DMS79 (cell line): ENCODE measurements around the gene MPP1.
A peak's percentile ranks its signal among the peaks of the same experiment; 100 is the strongest.

ENCODE experiments used
- DNase-seq: peaks from one replicate; lab custom pipeline; 2025; lab: John Stamatoyannopoulos, UW

Gene MPP1

DNA sequence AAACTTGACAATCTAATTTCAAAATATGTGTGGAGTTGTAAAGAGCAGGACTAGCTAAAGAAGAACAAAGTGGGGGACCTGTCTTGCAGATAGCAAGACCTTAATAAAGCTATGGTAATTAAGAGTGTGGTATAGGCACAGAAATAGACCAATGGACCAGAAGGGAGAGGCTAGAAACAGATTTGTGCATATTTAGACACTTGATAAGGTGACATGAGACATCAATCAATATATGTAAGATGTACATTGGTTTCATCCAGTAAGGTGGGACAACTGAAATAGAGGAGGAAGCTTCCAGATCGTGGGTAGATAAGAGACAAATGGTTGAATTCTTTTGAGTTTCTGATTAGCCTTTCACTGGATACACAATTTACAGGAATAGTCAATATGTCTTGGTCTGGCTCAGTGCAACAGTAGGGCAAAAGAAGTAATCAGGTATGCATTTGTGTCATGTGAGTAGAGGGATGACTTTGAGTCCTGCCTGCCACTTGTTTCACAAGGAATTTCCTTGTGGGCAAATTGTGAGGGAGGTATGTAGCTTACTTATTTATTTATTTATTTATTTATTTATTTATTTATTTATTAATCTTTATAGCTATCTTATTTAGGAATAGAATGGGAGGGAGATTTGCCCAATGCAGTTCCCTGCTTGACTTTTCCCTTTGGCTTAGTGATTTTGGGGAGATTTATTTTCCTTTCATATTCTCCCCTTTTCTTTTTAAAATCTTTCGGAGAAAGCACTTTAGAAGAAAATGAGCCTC is 7.2 kb upstream of the MPP1 start:
- no peak for DNase-seq

GRCh38 chrX:154809939-154810665 is 4.8 kb upstream of the MPP1 start:
- DNase-seq, result no peak

DNA sequence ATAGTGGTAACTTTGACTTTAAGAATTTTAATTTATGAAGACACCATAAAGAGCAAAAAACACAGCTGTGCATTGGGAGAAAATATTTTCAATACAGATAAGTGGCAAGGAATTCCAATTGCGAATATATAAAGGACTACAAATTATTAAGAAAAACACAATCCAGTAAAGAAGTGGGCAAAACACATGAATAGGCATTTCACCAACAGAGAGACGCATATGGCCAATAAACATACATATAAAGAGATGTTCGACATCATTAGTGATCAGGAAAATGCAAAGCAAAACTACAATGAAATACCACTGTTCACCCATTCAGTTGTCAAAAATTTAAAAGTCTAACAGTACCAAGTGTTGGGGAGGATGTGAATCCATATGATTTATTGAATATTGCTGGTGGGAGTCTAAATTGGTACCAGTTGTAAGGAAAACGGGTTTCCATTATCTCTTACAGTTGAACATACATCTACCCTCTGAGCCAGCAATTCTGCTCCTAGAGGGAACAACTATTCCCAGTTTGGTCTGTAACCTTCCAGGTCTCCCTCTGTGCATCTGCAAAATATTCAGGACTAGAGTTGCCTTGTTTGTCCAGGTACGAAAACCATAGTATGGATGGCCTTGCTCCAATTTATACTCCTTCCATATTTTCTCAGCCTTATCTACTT is 1.7 kb upstream of the MPP1 start:
- no peak for DNase-seq

- no peak for DNase-seq
Measured at GRCh38 chrX:154805696-154806091, 409 bp upstream of the MPP1 start.

GRCh38 chrX:154804261-154804956 is 876 bp downstream of the MPP1 start:
- DNase-seq, result no peak

- DNase-seq, result no peak
Measured at GRCh38 chrX:154802947-154803346, 2.3 kb downstream of the MPP1 start.

DNA sequence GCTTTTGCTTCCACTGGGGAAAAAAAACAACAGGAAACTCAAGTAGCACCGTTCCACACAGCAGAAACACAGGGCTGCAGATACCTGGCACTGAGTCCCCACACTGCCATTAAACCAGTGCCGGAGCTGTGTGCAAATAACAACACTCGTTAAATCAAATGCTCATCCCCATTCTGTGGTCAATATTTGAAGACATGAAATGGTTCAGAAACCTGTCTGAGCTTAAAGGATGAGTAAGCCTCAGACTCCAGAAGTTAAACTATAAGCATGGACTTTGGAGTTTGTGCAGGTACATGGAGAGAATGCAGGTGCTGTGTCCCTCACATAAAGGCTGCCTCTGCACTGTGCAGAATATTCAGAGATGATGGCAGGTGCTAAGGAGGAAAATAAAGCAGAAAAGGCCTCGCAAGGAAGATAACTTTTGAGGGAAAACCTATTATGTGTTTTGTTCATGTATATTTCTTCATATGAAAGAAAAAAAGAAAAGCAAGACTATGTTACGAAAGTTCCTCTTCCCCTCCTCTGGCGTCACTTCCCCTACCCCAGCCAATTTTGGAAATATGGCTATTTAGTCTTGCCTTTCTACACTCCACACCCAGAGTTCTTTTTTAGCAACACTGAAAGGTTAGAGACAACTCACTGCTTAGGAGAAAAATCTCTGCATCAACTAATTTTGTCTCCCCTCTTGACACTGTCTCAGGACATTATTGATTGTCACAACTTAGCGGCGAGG is 4.6 kb downstream of the MPP1 start:
- no peak for DNase-seq

DNA sequence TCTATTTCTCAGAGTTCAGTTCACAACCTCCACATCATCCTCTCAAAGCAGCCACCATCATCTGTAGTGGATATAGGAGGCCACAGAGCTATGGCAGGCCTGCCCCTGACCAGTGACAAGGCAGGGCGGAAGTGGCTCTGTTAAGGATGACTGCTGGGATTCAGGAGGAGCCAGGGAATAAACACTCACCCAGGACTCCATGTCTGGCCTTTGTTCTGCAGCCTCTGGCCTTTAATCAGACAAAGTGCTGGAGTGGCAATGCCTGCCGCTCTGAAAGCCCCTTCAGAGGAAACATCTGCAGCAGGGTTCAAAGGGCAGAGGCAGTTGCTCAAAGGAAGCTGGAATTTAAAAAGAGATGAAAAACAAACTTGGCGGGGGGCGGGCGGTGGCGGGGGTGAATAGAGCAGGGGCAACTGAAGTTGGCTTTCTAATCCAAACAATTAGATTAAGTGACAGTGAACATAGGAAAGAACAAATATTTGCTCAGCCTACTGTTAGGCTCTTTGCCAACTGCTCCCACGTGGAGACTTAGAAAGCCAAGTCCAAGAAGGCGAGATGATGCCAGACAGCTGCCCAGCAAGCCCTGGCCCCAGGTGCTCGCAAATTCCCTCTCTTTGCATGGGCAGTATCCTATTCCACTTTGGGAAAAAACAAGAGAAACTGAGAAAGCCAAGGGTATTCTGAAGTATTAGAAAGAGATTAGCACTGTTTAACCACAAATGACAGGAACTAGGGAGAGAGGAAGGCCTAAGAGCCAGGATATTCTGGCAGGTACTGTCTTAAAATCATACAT is 5.5 kb downstream of the MPP1 start:
- DNase-seq, result peak; percentile 83

- no peak for DNase-seq
Measured at GRCh38 chrX:154797006-154797405, 8.3 kb downstream of the MPP1 start.

- no peak for DNase-seq
Measured at GRCh38 chrX:154795016-154795415, 10.3 kb downstream of the MPP1 start.

DNA sequence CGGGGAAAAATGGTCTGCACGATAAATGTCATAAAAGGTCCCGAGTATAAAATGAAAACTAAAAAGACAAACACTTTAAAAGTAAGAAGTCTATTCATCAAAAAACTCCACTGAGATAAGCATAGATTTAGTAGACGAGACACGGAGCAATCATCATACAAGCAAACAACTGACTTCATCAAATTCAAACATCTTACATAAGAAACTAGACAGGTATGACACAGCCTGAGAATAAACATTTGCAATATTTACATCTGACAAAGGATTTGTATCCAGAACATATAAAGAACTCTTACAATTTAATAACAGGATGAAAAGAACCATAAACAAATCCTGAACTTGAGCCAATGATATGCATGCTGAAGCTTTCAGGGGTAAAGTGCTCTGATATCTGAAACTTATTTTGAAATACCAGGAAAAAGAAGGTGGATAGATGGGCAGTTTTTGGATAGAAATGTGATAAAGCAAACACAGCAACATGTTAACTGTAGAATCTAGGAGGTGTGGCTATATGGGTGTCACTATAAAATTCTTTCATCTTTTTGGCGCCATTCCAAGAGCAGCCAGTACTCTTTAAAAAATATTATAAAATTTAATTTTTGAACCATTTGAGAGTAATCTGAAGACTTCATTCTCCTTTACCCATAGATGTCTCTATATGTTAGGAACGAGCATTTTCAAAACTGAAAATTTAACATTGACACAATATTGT is 12.0 kb downstream of the MPP1 start:
- DNase-seq, result no peak

DNA sequence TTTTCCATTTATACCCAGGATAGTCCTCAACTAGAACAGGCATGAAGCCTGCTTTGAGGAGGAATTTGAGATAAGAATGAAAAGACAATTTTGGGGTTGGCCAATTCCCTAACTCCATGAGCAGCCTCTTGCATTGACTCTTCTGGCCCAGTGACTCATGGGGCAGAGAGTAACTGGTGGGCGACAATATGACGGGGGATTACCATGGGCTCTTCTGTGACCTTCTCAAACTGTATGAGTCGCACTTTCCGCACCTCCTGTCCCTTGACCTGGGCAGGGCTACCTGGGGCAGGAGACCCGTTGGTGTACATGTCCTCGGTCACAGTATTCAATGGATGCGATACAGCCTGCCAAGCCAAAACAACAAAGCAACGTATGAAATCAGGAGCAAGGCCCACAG is 13.3 kb downstream of the MPP1 start:
- no peak for DNase-seq

GRCh38 chrX:154791467-154791866 is 13.8 kb downstream of the MPP1 start:
- DNase-seq, result no peak

DNA sequence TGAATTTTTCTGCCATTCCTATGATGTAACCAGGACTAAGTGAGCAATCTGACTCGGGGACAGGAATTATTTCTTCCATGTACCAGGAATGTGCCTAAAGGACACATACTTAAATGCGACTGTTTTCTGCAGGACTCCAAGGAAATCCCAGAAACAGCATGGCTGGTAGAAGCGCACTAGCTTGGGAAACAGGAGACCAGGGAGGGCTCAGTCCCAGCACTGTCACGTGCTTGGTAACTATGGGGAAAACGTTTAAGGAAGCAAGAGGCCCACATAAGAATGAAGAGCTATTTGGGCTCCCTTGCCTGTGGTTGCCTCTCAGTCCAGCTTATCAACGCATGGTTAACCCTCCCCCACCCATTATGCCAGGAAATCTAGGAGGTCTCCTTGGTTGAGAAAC is 19.6 kb downstream of the MPP1 start:
- DNase-seq, result no peak

DNA sequence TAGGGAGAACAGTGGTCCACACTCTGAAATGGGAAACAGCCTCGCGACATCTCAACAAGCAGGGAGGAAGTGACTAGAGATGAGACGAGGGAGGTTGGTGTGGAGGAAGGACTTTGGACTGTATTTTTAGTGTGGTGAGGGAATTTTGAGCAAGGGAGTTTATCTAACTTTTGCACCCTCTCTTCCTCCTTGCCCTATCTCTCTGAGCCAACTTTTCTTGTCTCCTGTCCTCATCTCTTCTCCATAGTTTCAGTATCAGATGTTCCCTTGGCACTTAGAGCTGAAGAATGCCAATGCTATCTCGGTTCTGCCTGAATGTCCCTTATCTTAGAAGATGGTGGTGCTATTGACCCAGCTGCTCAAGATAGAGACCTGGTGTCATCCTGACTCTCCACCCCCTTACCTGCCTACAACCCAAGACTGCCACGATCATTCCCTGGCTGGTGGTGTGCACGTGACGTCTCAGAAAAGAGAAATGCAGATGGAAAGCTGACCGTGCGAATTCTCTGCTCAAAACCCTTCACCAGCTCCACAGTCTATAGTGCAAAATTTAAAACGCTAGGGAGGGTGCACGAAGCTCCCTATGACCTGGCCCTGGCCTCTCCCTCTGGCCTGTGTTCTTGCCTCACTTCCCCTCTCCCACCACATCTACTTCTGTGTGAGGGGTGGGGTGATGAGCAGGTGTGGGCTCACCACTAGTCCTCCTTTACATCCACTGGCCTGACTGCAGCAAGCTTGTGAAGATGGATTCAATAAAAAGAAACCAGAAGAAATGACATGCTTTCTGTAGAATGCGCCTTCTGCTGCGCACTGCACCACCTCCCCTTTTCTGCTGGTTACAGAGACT is 20.9 kb downstream of the MPP1 start:
- DNase-seq, result no peak

DNA sequence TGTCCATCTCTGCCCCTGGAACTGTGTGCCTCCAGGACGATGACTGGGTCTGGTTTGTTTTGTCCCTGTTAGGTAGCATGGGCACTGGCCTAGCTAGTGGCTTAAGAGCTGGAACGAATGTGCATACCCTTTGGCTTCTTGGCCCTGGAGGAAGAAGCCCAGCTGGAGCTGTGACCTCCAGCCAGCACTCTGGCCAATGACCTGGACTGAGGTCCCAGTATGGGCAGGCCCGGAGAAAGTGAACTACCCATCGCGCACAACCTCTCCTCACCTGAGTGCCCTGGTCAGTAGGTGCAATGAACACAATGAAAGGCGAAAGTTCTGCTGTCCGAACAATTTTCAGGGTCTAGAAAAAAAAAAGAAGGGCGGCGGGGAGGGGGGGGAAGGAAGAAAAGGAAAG is 24.3 kb downstream of the MPP1 start:
- DNase-seq, result no peak

DNA sequence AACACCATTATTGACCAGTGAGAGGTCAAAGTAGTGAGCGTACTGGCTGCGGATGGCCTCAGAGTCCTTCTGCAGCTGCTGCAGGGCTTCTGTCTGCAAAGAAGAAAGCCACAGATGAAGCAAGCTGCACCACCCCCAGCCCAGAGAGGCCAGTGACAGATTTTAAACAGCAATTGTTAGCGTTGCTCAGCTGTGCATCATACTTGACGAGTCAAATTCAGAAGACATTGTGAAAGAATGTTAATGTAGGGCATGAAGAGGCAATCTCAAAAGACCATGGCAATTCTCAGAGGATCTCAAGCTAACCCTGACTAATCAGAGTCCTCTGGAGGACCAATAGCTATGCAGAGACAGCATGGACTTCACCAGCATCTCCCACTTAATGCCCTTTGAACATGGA is 26.0 kb downstream of the MPP1 start:
- no peak for DNase-seq

- no peak for DNase-seq
Measured at GRCh38 chrX:154776753-154777152, 28.5 kb downstream of the MPP1 start.
